K562 (cell line): ENCODE measurements around the gene GIGYF1. TPM values are rescaled to one million over a fixed set of nuclear protein-coding genes. Genes with fewer than 3 reads are reported as not detected.

Experiments
- DMBX1 ChIP-seq: fragments of 250-450 bp; sonication (Bioruptor Pico); IDR thresholded peaks from 2 replicates; pipeline ENCODE4 v1.8.0; 2022; ENCODE audit warnings: inconsistent platforms, mild to moderate bottlenecking, moderate library complexity, borderline replicate concordance
- ILK ChIP-seq: fragments of 450-650 bp; IDR thresholded peaks from 2 replicates; pipeline ENCODE4 v1.6.1; 2016; ENCODE audit warnings: missing genetic modification characterization, low read depth, mild to moderate bottlenecking, missing compliant biosample characterization, moderate library complexity, borderline replicate concordance
- JUN ChIP-seq, 2 experiments: sonication (generic) in 1 of 2; formaldehyde crosslinking in 1 of 2; IDR thresholded peaks; 2 replicates each; pipeline versions ENCODE4 v1.6.1 to v1.8.0; 2012 to 2022; ENCODE audit warnings: borderline replicate concordance in 2 of 2, mild to moderate bottlenecking in 2 of 2, improper control_type of control experiment in 1 of 2, low read depth in 1 of 2, low read length in 1 of 2, missing genetic modification reagents in 1 of 2
- NR2C1 ChIP-seq, 2 experiments: fragments of 450-650 bp; IDR thresholded peaks; 2 replicates each; pipeline ENCODE4 v1.6.1; 2017; ENCODE audit warnings: mild to moderate bottlenecking in 2 of 2, antibody characterized with exemption in 1 of 2, inconsistent platforms in 1 of 2, missing compliant biosample characterization in 1 of 2, missing genetic modification characterization in 1 of 2
- PML ChIP-seq: IDR thresholded peaks from 2 replicates; pipeline ENCODE4 v1.6.1; 2012; ENCODE audit warnings: low read length, inconsistent platforms
- RNF2 ChIP-seq: sonication (generic); IDR thresholded peaks from 2 replicates; pipeline ENCODE4 v1.6.1; 2016
- TCF7 ChIP-seq: sonication (generic); IDR thresholded peaks from 2 replicates; pipeline ENCODE4 v1.6.1; 2016; ENCODE audit warnings: antibody characterized with exemption, borderline replicate concordance
- YY1 ChIP-seq, 3 experiments: IDR thresholded peaks; 2 replicates each; pipeline ENCODE4 v1.6.1; 2011; ENCODE audit warnings: low read length in 2 of 3, mild to moderate bottlenecking in 2 of 3, moderate library complexity in 2 of 3, borderline replicate concordance in 1 of 3, control low read depth in 1 of 3, low read depth in 1 of 3; ENCODE audit not compliant: insufficient read depth in 3 of 3, insufficient replicate concordance in 2 of 3, control insufficient read depth in 1 of 3, insufficient read length in 1 of 3; ENCODE audit errors: extremely low read depth in 1 of 3
- ZC3H8 ChIP-seq: fragments of 450-650 bp; IDR thresholded peaks from 2 replicates; pipeline ENCODE4 v1.6.1; 2017
- ZFPM2 ChIP-seq: fragments of 250-450 bp; sonication (Bioruptor Pico); IDR thresholded peaks from 2 replicates; pipeline ENCODE4 v1.5.1; 2022; ENCODE audit warnings: mild to moderate bottlenecking
- polyA plus RNA-seq, 8 experiments: library from polyadenylated mRNA; depleted of rRNA in 4 of 8; stranded (reverse) in 5 of 8; unstranded in 3 of 8; fragments of >200 nt; fragmentation: Nextera tagmentation in 2 of 8; fragmentation: Illumina TruSeq in 1 of 8; extraction: Ambion mirVana in 2 of 8; extraction: Trizol in 1 of 8; gene quantifications; 2 replicates each; pipeline versions ENCODE4 v1.2.1 to v1.2.3, GENCODE V29; 2011 to 2014; ENCODE audit warnings: inconsistent platforms in 1 of 8, missing spikeins in 1 of 8
- total RNA-seq, 7 experiments: library from RNA; depleted of rRNA in 6 of 7; stranded (reverse); fragments of >200 nt in 6 of 7; fragmentation: Illumina TruSeq in 2 of 7; extraction: Trizol in 2 of 7; gene quantifications; 2 replicates each; pipeline versions ENCODE4 v1.2.1 to v1.2.3, GENCODE V29; 2011 to 2021; ENCODE audit warnings: low replicate concordance in 1 of 7
- TF ChIP-seq, protein P1 (sequence below): fragments of 450-650 bp; IDR thresholded peaks from 2 replicates; pipeline ENCODE4 v1.6.1; 2016; ENCODE audit warnings: mild to moderate bottlenecking, moderate library complexity
- TF ChIP-seq, protein P2 (sequence below), 2 experiments: fragments of 200-800 bp in 1 of 2; sonication (Bioruptor generic) in 1 of 2; sonication (generic) in 1 of 2; formaldehyde crosslinking in 1 of 2; IDR thresholded peaks in 1 of 2; conservative IDR thresholded peaks in 1 of 2; 2 replicates each; pipeline versions ENCODE4 v1.5.0 to v1.6.1; 2016 to 2020; ENCODE audit warnings: missing compliant biosample characterization in 1 of 2, missing genetic modification characterization in 1 of 2, missing genetic modification reagents in 1 of 2

The GIGYF1 gene
- total and polyA plus RNA-seq, 9 of the 15 experiments (the other 6 are each of a cell fraction or from before 2014, with no cell fraction given) = 0.56 to 76.2 (median 16.8) TPM

GRCh38 chr7:100694098-100694745 lies at the start of gene GIGYF1 (continued):
- TF ChIP-seq, protein P1, sequence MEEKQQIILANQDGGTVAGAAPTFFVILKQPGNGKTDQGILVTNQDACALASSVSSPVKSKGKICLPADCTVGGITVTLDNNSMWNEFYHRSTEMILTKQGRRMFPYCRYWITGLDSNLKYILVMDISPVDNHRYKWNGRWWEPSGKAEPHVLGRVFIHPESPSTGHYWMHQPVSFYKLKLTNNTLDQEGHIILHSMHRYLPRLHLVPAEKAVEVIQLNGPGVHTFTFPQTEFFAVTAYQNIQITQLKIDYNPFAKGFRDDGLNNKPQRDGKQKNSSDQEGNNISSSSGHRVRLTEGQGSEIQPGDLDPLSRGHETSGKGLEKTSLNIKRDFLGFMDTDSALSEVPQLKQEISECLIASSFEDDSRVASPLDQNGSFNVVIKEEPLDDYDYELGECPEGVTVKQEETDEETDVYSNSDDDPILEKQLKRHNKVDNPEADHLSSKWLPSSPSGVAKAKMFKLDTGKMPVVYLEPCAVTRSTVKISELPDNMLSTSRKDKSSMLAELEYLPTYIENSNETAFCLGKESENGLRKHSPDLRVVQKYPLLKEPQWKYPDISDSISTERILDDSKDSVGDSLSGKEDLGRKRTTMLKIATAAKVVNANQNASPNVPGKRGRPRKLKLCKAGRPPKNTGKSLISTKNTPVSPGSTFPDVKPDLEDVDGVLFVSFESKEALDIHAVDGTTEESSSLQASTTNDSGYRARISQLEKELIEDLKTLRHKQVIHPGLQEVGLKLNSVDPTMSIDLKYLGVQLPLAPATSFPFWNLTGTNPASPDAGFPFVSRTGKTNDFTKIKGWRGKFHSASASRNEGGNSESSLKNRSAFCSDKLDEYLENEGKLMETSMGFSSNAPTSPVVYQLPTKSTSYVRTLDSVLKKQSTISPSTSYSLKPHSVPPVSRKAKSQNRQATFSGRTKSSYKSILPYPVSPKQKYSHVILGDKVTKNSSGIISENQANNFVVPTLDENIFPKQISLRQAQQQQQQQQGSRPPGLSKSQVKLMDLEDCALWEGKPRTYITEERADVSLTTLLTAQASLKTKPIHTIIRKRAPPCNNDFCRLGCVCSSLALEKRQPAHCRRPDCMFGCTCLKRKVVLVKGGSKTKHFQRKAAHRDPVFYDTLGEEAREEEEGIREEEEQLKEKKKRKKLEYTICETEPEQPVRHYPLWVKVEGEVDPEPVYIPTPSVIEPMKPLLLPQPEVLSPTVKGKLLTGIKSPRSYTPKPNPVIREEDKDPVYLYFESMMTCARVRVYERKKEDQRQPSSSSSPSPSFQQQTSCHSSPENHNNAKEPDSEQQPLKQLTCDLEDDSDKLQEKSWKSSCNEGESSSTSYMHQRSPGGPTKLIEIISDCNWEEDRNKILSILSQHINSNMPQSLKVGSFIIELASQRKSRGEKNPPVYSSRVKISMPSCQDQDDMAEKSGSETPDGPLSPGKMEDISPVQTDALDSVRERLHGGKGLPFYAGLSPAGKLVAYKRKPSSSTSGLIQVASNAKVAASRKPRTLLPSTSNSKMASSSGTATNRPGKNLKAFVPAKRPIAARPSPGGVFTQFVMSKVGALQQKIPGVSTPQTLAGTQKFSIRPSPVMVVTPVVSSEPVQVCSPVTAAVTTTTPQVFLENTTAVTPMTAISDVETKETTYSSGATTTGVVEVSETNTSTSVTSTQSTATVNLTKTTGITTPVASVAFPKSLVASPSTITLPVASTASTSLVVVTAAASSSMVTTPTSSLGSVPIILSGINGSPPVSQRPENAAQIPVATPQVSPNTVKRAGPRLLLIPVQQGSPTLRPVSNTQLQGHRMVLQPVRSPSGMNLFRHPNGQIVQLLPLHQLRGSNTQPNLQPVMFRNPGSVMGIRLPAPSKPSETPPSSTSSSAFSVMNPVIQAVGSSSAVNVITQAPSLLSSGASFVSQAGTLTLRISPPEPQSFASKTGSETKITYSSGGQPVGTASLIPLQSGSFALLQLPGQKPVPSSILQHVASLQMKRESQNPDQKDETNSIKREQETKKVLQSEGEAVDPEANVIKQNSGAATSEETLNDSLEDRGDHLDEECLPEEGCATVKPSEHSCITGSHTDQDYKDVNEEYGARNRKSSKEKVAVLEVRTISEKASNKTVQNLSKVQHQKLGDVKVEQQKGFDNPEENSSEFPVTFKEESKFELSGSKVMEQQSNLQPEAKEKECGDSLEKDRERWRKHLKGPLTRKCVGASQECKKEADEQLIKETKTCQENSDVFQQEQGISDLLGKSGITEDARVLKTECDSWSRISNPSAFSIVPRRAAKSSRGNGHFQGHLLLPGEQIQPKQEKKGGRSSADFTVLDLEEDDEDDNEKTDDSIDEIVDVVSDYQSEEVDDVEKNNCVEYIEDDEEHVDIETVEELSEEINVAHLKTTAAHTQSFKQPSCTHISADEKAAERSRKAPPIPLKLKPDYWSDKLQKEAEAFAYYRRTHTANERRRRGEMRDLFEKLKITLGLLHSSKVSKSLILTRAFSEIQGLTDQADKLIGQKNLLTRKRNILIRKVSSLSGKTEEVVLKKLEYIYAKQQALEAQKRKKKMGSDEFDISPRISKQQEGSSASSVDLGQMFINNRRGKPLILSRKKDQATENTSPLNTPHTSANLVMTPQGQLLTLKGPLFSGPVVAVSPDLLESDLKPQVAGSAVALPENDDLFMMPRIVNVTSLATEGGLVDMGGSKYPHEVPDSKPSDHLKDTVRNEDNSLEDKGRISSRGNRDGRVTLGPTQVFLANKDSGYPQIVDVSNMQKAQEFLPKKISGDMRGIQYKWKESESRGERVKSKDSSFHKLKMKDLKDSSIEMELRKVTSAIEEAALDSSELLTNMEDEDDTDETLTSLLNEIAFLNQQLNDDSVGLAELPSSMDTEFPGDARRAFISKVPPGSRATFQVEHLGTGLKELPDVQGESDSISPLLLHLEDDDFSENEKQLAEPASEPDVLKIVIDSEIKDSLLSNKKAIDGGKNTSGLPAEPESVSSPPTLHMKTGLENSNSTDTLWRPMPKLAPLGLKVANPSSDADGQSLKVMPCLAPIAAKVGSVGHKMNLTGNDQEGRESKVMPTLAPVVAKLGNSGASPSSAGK = peak; percentile 88
- TF ChIP-seq, protein P2, sequence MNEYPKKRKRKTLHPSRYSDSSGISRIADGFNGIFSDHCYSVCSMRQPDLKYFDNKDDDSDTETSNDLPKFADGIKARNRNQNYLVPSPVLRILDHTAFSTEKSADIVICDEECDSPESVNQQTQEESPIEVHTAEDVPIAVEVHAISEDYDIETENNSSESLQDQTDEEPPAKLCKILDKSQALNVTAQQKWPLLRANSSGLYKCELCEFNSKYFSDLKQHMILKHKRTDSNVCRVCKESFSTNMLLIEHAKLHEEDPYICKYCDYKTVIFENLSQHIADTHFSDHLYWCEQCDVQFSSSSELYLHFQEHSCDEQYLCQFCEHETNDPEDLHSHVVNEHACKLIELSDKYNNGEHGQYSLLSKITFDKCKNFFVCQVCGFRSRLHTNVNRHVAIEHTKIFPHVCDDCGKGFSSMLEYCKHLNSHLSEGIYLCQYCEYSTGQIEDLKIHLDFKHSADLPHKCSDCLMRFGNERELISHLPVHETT (CRISPR knock-in tag; conservative IDR thresholded peaks at IDR 0.05 in 1 of 2, IDR thresholded peaks at IDR 0.05 in 1 of 2) = peak in 1 of 2 experiments; percentile 99; a peak in 2 of 4 replicates
- TF ChIP-seq YY1 (IDR thresholded peaks at IDR 0.05; ENCODE audit: borderline replicate concordance in 1 of 3, control insufficient read depth in 1 of 3, extremely low read depth in 1 of 3, insufficient read depth in 3 of 3, insufficient read length in 1 of 3, insufficient replicate concordance in 2 of 3, low read depth in 1 of 3, low read length in 2 of 3) (peak; percentile 64 to 91 (median 87)), PML (0 out of 2 replicates have a peak, but pooled peaks have one; percentile 28), ZC3H8 (no peak), TCF7 (peak; percentile 38; the same call in 1 of the 2 replicates), ZFPM2 (no peak), RNF2 (0 out of 2 replicates have a peak, but pooled peaks have one; percentile 66), JUN (IDR thresholded peaks at IDR 0.05; ENCODE audit: borderline replicate concordance, low read depth, low read length) (0 out of 2 replicates have a peak, but pooled peaks have one; percentile 18), JUN (CRISPR knock-in tag; IDR thresholded peaks at IDR 0.05; ENCODE audit: borderline replicate concordance) (no peak), ILK (tag) (no peak), NR2C1 (IDR thresholded peaks at IDR 0.05) (no peak), NR2C1 (tag; IDR thresholded peaks at IDR 0.05) (no peak), DMBX1 (CRISPR knock-in tag) (0 out of 2 replicates have a peak, but pooled peaks have one; percentile 45)
